ENCODE data around the gene SUPT5H.

DNA sequence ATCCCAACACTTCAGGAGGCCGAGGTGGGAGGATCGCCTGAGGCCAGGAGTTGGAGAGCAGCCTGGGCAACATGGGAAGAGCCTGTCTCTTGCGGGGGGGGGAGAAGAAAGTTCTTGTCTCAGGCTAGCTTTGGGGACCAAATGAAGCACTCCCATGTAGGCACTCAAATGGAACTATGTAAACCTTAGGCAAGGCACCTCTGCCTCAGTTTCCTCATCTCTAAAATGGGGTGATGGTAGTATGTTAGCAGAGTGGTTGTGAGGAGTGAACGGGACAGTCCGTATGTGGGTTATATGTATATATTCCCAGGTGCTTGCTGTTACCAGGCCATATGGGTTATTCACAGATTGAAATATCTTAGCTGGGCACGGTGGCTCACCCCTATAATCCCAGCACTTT, 46.8 kb downstream of the SUPT5H start:
- TF ChIP-seq MAFK (IDR thresholded peaks at IDR 0.05; ENCODE audit: low read depth, low read length) (no peak), NRF1 (IDR thresholded peaks at IDR 0.05; ENCODE audit: low read depth, low read length) (no peak)
- TF ChIP-seq, protein P1, sequence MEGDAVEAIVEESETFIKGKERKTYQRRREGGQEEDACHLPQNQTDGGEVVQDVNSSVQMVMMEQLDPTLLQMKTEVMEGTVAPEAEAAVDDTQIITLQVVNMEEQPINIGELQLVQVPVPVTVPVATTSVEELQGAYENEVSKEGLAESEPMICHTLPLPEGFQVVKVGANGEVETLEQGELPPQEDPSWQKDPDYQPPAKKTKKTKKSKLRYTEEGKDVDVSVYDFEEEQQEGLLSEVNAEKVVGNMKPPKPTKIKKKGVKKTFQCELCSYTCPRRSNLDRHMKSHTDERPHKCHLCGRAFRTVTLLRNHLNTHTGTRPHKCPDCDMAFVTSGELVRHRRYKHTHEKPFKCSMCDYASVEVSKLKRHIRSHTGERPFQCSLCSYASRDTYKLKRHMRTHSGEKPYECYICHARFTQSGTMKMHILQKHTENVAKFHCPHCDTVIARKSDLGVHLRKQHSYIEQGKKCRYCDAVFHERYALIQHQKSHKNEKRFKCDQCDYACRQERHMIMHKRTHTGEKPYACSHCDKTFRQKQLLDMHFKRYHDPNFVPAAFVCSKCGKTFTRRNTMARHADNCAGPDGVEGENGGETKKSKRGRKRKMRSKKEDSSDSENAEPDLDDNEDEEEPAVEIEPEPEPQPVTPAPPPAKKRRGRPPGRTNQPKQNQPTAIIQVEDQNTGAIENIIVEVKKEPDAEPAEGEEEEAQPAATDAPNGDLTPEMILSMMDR (IDR thresholded peaks at IDR 0.05; ENCODE audit: control extremely low read depth in 1 of 3, insufficient read depth in 1 of 3, low read depth in 1 of 3, low read length in 3 of 3), result no peak

All from H1 (cell line).